ENCODE data around the gene DPY19L2.
"Not testable (repeated sequence)": the region's sequence is repeated elsewhere in the genome, so short reads cannot be mapped to it uniquely, and the experiment has no call there.

The DPY19L2 gene

DNA sequence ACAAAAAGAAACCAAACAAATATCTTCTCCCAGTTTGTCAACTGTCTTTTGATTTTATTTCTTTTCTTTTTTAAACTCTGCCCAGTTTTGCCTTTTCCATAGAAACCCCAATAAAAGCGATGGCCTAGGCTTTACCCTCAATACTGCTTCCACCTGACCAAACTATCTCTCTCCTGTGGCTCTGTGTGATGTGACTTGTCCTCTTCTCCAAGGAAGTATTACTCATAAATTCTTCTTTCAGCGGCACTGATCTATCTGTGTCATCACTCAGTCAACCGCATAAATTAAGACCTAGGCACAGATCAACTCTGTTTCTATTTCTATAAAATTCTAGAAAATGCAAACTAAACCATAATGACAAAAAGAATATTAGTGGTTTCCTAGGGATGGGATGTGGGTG is 9.8 kb downstream of the DPY19L2 start:
- not testable (repeated sequence) for DNase-seq

DNA sequence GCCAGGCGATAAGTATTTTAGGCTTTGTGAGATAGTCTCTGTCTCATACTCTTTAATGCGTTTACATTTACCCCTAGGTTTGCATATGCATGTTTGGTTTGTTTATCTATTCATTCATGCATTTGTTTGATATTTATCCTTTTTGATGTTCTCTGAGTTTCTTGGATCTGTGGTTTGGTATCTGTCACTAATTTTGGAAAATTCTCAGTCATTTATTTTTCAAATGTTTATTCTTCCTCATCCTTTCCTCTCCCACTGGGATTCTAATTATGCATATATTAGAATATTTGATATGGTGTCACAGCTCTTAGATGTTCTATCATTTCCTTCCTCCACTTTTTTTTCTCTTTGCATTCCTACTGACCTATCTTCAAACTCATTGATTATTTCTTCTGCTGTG is 11.9 kb downstream of the DPY19L2 start:
- DNase-seq: not testable (repeated sequence)

DNA sequence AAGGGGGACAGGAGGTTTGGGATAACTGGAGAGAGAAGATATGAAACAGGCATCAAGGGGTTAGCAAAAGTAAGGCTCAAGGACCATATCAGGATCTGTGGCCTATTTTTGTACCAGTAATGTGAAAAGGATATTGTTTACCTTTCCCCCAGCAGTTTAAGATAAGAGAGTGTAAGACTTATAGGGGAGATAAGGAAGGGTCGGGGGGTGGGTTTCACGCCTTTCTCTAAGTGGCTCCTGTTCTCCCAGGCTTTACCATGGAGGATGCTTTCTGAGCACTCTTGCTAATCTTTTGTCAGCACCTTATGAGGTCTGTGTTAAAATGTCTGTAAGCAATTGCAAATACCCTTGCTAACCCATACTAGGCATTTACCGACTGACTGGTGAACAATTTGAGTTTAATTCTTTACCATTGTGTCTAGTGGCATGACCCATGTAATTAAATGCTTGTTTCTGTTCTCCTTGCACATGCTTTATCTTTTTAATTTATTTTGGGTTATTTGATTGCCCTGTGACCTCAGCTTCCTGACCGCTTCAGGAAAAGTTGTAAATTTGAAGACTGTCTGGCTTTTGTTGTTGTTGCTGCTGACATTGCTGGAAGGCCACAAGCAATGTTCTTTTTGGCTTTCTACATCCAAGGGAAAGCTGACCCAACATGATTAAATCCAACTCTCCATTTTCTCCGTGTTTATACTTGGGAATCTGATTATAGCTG is 12.6 kb downstream of the DPY19L2 start:
- peak; percentile 44 for DNase-seq

DNA sequence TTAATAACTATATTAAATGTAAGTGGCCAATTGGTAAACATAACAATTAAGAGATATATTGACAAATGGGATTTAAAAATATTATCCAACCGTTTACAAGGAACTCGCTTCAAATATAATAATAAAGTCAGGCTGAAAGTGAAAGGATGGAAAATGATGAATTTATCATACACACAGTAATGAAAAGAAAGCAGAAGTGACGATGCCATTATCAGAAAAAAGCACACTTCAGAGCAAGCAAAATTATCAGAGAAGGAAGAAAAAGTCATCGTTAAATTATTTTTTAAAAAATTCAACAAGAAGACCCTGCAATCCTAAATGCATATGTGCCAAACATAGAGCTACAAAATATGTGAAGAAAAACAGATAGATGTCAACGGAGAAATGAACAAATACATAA is 13.8 kb downstream of the DPY19L2 start:
- DNase-seq: peak; percentile 68

GRCh38 chr12:63649517-63649916 is 18.8 kb downstream of the DPY19L2 start:
- DNase-seq: not testable (repeated sequence)

DNA sequence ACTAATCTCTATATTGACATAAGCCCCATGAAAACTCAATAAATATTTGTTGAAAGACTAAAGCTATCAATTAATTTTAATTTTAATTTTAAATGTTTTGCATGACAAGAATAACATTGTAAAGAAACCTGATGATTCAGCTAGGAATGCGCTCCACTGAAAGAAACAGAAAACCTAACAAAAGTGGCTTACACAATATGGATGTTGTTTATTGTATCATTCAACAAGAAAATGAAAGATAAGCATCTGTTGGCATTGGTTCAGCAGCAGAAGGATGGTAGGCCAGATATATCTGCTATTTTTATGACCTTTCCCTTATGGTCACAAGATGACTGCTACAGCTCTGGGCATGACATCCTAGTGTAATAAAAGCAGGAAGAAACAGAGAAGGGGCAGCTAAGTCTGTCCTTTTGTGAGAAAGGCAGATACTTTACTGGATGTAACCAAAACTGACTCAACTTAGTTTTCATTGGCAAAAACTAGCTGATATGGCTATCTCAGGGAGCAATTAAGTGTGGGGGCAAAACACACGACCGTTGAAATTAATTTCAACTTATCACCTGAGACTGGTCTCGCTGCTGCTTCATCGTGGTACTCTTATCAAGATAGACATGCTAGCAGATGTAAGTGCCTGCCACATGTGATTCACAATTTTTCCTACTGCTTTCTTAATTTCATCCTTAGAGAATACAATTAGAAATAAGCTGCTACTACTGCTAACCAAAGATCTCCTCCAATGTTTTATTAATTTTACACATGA is 24.7 kb downstream of the DPY19L2 start:
- peak; percentile 67 for DNase-seq

- not testable (repeated sequence) for DNase-seq
Measured at GRCh38 chr12:63624258-63624657, 44.0 kb downstream of the DPY19L2 start.

DNA sequence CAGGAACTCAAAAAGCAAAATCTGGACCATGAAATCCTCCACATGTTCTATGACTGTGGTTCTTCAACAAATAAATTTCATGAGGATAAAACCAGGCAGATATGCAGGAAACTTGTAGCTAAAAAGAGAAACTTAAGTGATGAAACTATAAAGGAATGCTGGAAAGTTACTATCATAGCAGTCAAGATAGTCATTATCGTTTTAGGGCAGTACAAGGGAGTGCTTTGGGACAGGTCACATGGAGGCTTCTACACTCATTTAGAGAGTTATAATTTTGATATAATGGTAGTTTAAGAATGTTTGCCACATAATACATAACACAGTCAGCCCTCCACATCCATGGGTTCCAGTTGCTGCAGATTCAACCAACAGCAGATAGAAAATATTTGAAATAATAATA is 52.7 kb downstream of the DPY19L2 start:
- not testable (repeated sequence) for DNase-seq

GRCh38 chr12:63611285-63611684 is 57.0 kb downstream of the DPY19L2 start:
- not testable (repeated sequence) for DNase-seq

DNA sequence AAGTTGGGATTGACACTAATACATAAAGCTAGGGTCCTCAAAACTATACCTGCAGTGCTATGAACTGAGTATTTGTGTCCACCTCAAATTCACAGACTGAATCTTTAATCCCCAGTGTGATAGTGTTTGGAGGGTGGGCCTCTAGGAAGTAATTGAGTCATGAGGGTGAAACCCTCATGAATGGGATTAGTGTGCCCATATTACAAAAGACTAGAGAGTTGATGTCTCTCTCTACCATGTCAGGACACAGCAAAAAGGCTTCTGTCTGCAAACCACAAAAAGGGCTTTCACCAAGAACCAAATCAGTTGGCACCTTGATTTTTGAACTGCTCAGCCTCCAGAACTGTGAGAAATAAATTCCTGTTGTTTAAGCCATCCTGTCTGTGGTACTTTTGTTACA is 59.0 kb downstream of the DPY19L2 start:
- DNase-seq: not testable (repeated sequence)

GRCh38 chr12:63604985-63605384 is 63.3 kb downstream of the DPY19L2 start:
- DNase-seq: not testable (repeated sequence)

DNA sequence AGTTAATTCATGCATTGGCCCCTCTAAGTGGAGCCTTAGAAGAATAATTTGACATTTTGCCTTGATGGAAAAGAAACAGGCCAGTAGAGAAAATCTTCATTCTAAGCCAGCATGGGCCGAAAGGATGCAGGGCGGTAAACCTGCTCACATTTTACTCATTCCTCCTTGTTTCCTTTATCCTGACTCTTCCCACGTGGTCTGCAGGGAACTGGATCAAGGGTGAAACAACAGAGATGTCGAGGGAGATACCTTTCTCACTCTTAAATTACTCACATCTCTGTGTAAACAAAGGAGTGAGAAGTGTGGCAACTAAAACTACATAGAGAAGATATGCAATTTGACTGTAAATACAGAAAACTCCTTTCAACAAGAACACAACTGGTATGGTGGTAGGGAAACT is 73.5 kb downstream of the DPY19L2 start:
- not testable (repeated sequence) for DNase-seq

- not testable (repeated sequence) for DNase-seq
Measured at GRCh38 chr12:63584426-63584825, 83.9 kb downstream of the DPY19L2 start.

- DNase-seq: not testable (repeated sequence)
Measured at GRCh38 chr12:63583289-63583688, 85.0 kb downstream of the DPY19L2 start.

GRCh38 chr12:63577631-63578030 is 90.7 kb downstream of the DPY19L2 start:
- not testable (repeated sequence) for DNase-seq

GRCh38 chr12:63572038-63572437 is 96.3 kb downstream of the DPY19L2 start:
- DNase-seq: not testable (repeated sequence)

- not testable (repeated sequence) for DNase-seq
Measured at GRCh38 chr12:63558445-63558844, 109.8 kb downstream of the DPY19L2 start.

DNA sequence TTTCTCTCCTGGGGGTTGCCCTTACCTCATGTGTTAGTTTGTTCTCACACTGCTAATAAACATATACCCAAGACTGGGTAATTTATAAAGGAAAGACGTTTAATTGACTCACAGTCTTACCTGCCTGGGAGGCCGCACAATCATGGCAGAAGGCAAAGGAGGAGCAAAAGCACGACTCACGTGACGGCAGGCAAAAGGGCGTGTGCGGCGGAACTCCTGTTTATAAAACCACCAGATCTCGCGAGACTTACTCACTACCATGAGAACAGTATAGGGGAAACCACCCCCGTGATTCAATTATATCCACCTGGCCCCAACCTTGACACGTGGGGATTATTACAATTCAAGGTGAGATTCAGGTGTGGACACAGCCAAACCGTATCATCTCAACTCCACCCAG is 116.9 kb downstream of the DPY19L2 start:
- DNase-seq: not testable (repeated sequence)

DNA sequence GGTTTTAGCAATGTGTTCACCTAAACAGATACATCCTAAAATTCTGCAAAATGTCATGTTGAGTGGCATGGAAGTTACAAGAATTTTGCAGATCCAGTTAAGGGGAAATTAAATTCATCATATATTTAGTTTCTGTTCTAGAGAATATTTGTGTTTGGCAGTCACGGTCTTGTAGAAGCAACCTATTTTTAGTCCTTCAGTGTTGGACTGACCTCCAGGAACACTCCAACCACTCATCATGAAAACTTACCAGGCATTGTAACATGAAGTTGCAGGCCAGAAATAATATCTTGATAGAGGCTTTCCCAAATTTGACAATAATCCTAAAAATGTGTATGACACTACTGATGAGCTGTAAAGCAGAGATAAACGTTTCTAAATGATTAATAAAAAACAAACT is 119.3 kb downstream of the DPY19L2 start:
- DNase-seq: not testable (repeated sequence)

GRCh38 chr12:63545298-63545916 is 122.9 kb downstream of the DPY19L2 start:
- not testable (repeated sequence) for DNase-seq

DNA sequence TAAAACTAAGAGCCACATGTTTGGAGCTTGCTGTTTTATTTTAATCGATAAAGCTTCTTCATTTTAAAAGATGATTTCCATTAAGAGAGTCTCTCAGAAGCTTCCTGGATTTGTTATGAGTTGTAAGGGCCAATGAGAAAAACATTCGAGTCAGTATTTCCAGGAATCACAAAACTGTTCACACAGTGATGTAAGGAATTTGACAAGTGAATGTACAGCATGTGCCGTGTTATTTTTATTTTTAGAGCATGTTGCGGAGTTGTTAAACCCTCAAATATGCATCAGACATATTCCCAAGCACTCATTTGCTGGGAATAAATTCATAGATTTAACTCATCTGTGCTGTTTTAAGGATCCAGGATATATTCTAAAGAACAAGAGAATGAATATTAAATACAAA is 129.6 kb downstream of the DPY19L2 start:
- DNase-seq: not testable (repeated sequence)

DNA sequence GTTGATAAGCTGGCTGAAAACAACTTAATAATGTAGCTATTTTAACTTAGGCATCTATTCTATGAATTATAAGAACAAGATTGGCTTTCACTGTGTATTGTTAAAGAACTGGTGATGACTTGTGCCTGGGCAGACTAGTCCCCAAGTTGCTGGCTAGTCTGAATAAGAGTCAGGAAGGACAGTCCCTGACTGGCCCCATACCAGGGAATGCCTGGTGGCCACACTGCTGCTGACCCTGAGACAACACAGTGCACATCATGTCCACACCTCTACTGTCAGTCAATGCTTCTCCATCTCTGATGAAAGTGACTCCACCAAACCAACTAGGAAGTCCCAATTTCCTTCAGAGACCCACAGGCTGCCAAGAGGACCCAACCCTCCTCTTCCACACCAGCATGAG is 130.5 kb downstream of the DPY19L2 start:
- DNase-seq: not testable (repeated sequence)

DNA sequence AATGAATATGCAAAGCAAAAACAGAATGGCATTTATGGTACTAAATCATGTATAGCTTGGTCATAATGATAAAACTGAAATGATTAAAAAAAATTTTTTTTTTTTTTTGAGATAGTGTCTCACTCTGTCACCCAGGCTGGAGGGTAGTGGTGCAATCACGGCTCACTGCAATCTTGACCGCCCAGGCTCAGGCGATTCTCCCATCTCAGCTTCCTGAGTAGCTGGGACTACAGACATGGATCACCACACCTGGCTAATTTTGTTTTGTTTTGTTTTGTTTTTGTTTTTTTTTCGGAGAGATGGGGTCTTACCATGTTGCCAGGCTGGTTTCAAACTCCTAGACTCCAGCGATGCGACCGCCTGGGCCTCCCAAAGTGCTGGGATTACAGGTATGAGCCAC is 138.7 kb downstream of the DPY19L2 start:
- DNase-seq: not testable (repeated sequence)

- DNase-seq: no peak
Measured at GRCh38 chr12:63525831-63526230, 142.5 kb downstream of the DPY19L2 start.
